Caco-2 (cell line): ENCODE data around the gene RFC5. TPM values are rescaled to one million over a fixed set of nuclear protein-coding genes. Genes with fewer than 3 reads are reported as not detected.
"Not testable (repeated sequence)": the region's sequence is repeated elsewhere in the genome, so short reads cannot be mapped to it uniquely, and the experiment has no call there.

Source experiments
- BruUV-seq: library from RNA; stranded (reverse); fragments of 400-500 nt; replicated peaks from 2 replicates; lab custom pipeline; 2021; lab: Mats Ljungman, UMichigan
- CTCF ChIA-PET: fragments of 300-600 bp; sonication (Branson Sonifier 250); formaldehyde crosslinking; loops from one replicate; lab custom pipeline; 2022; ENCODE audit warnings: antibody characterized with exemption; lab: Charles Lee
- POLR2A ChIA-PET: fragments of 300-600 bp; sonication (Branson Sonifier 250); formaldehyde crosslinking; loops from one replicate; lab custom pipeline; 2022; ENCODE audit warnings: antibody characterized with exemption; lab: Charles Lee
- DNase-seq, 2 experiments: peaks; one replicate each; pipeline versions ENCODE4 v3.0.0 to v3.0.0-alpha.2; 2020 to 2022
- H3K27me3 ChIP-seq: replicated peaks from 2 replicates; pipeline ENCODE4 v1.6.0; 2011; ENCODE audit warnings: low read length; ENCODE audit not compliant: control insufficient read depth, insufficient read depth
- H3K36me3 ChIP-seq: 2 replicates; pipeline ENCODE4 v1.5.1; 2011; ENCODE audit warnings: low read length; ENCODE audit not compliant: control insufficient read depth, insufficient read depth
- H3K4me1 ChIP-seq: fragments of 250-450 bp; sonication (Bioruptor Pico); 2 replicates; pipeline ENCODE4 v1.5.1; 2020; ENCODE audit warnings: mild to moderate bottlenecking
- H3K4me3 ChIP-seq: 2 replicates; pipeline ENCODE4 v1.5.1; 2011; ENCODE audit warnings: low read depth, mild to moderate bottlenecking, control low read depth, low read length
- H3K9me3 ChIP-seq: fragments of 250-450 bp; sonication (Bioruptor Pico); 2 replicates; pipeline ENCODE4 v1.5.1; 2020; ENCODE audit warnings: mild to moderate bottlenecking, moderate library complexity
- H3K27ac Mint-ChIP-seq: one replicate; pipeline ENCODE4 v1.8.0; 2022; ENCODE audit warnings: mixed read lengths; ENCODE audit not compliant: unreplicated experiment
- H3K27me3 Mint-ChIP-seq: one replicate; pipeline ENCODE4 v1.8.0; 2022; ENCODE audit warnings: mixed read lengths; ENCODE audit not compliant: insufficient read depth, unreplicated experiment
- H3K36me3 Mint-ChIP-seq: one replicate; pipeline ENCODE4 v1.8.0; 2022; ENCODE audit warnings: mild to moderate bottlenecking, mixed read lengths; ENCODE audit not compliant: insufficient read depth, unreplicated experiment
- H3K4me1 Mint-ChIP-seq: one replicate; pipeline ENCODE4 v1.8.0; 2022; ENCODE audit warnings: low read depth, mixed read lengths; ENCODE audit not compliant: unreplicated experiment
- H3K4me3 Mint-ChIP-seq: one replicate; pipeline ENCODE4 v1.8.0; 2022; ENCODE audit warnings: mild to moderate bottlenecking, moderate library complexity, mixed read lengths; ENCODE audit not compliant: unreplicated experiment
- H3K9me3 Mint-ChIP-seq: one replicate; pipeline ENCODE4 v1.8.0; 2022; ENCODE audit warnings: mixed read lengths; ENCODE audit not compliant: unreplicated experiment
- intact Hi-C: fragments of 100-400 bp; cut with micrococcal nuclease; formaldehyde crosslinking; loops from one replicate; pipeline ENCODE4 v1.10.0; 2022; ENCODE audit not compliant: unreplicated experiment
- total RNA-seq: library from RNA; stranded (reverse); gene quantifications from 2 replicates; pipeline ENCODE4 v1.2.3, GENCODE V29; 2022
- TF ChIP-seq, protein P1 (sequence below), 2 experiments: fragments of 200-600 bp in 1 of 2; IDR thresholded peaks; 1 replicate in 1 of 2; 2 replicates in 1 of 2; pipeline versions ENCODE4 v1.5.1 to v1.8.0; 2011 to 2022; ENCODE audit warnings: antibody characterized with exemption in 1 of 2, control low read depth in 1 of 2, inconsistent platforms in 1 of 2, low read depth in 1 of 2, low read length in 1 of 2, mild to moderate bottlenecking in 1 of 2, moderate library complexity in 1 of 2; ENCODE audit not compliant: insufficient read depth in 1 of 2, severe bottlenecking in 1 of 2, unreplicated experiment in 1 of 2

RFC5 gene
- total RNA-seq, 1 experiment from 2014 or later = 42.7 TPM

DNA sequence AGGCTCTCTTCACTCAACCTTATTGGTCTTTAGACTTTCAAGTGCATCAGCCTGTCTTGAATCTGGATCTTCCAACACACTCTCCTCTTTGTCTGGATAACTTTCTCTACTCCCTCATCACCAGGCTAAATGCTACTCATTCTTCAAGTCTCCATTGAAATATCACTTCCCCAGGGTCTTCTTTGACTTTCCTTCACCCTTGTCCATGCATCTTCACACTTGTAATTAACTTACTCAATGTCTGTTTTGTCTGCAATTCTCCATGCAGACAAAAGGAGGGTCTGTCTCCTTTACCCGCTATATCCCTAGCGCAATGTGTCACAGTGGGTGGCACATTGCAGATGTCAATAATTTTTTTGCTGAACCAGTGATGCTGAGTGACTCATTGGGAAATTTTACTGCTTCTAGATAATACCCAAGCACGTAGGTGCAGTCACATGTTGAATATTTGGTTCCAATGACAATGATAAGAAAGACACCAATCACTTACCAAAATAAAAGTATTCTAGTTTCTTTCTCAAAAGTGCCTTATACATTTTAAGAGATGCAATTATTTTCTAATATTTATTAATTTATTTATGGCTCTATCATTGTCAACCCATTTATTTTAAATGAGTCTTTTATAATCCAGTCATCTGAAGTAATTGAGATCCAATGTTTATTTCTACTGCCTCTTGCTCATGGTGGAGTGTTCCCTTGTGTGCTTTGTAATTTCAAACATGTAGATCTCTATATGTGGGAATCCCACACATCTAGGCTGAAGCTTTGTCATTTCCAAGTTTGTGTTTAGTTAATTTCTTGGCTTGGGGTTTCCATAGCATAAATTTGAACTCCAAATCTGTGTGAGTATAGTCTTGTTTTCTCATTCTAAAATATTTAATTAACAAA is 21.7 kb upstream of the RFC5 start:
- no peak overlapping the region for H3K4me3 ChIP-seq
- Mint-ChIP-seq H3K9me3 (peaks cover 6% of the 10 kb centered on the region), H3K27me3 (peaks cover 4% of the 10 kb centered on the region), H3K4me1 (no peaks in the 10 kb centered on the region), H3K36me3 (no peaks in the 10 kb centered on the region), H3K27ac (no peak overlapping the region), H3K4me3 (no peak overlapping the region)
- TF ChIP-seq, protein P1, sequence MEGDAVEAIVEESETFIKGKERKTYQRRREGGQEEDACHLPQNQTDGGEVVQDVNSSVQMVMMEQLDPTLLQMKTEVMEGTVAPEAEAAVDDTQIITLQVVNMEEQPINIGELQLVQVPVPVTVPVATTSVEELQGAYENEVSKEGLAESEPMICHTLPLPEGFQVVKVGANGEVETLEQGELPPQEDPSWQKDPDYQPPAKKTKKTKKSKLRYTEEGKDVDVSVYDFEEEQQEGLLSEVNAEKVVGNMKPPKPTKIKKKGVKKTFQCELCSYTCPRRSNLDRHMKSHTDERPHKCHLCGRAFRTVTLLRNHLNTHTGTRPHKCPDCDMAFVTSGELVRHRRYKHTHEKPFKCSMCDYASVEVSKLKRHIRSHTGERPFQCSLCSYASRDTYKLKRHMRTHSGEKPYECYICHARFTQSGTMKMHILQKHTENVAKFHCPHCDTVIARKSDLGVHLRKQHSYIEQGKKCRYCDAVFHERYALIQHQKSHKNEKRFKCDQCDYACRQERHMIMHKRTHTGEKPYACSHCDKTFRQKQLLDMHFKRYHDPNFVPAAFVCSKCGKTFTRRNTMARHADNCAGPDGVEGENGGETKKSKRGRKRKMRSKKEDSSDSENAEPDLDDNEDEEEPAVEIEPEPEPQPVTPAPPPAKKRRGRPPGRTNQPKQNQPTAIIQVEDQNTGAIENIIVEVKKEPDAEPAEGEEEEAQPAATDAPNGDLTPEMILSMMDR (IDR thresholded peaks at IDR 0.05; ENCODE audit: insufficient read depth in 1 of 2, low read depth in 1 of 2, low read length in 1 of 2, severe bottlenecking in 1 of 2, unreplicated experiment in 1 of 2) = no peak
- H3K27me3 ChIP-seq = no peaks in the 10 kb centered on the region
- H3K36me3 ChIP-seq = no peaks in the 10 kb centered on the region
- intact Hi-C loops = no loop called here
- no peak for DNase-seq
- ChIA-PET POLR2A (no interaction called here), CTCF (no interaction called here)
- no peaks in the 10 kb centered on the region for H3K9me3 ChIP-seq
- H3K4me1 ChIP-seq = no peaks in the 10 kb centered on the region
- BruUV-seq = no TSS peak

DNA sequence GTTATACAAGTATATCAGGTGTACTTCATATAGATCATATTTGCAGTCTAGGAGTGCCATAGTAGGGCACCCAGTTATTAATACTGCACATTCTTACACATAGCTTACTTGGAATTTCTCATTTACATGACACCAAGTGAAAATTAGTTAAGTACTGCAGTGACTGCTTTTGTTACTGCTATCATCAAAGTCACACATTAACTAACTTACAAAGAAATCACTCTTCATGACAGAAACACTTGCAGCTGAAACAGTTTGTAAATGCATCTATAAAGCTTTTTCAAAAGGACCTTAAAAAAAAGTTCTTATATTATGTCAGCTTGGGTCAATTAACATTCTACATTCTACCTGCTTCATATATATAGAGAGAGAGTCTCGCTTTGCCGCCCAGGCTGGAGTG is 17.8 kb upstream of the RFC5 start:
- Mint-ChIP-seq H3K9me3 (peaks cover 6% of the 10 kb centered on the region), H3K27me3 (peaks cover 4% of the 10 kb centered on the region), H3K27ac (no peak overlapping the region), H3K4me3 (no peak overlapping the region), H3K4me1 (no peaks in the 10 kb centered on the region), H3K36me3 (no peaks in the 10 kb centered on the region)
- no peaks in the 10 kb centered on the region for H3K4me1 ChIP-seq
- ChIA-PET POLR2A (no interaction called here), CTCF (no interaction called here)
- no peaks in the 10 kb centered on the region for H3K36me3 ChIP-seq
- intact Hi-C loops = no loop called here
- H3K9me3 ChIP-seq = no peaks in the 10 kb centered on the region
- H3K4me3 ChIP-seq = no peak overlapping the region
- no peak for DNase-seq
- no peaks in the 10 kb centered on the region for H3K27me3 ChIP-seq
- TF ChIP-seq, protein P1 (IDR thresholded peaks at IDR 0.05; ENCODE audit: insufficient read depth in 1 of 2, low read depth in 1 of 2, low read length in 1 of 2, severe bottlenecking in 1 of 2, unreplicated experiment in 1 of 2) = no peak
- no TSS peak for BruUV-seq

DNA sequence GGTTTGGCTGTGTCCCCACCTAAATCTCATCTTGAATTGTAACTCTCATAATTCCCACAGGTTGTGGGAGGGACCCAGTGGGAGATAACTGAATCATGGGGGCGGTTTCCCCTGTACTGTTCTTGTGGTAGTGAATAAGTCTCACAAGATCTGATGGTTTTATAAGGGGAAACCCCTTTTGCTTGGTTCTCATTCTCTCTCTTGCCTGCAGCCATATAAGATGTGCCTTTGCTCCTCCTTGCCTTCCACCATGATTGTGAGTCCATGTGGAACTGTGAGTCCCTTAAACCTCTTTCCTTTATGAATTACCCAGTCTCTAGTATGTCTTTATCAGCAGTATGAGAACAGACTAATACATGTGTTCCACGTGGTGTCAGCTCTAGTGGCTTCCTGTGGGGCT is 16.7 kb upstream of the RFC5 start:
- H3K27ac Mint-ChIP-seq, DNase-seq, H3K4me1 ChIP-seq, H3K4me1 Mint-ChIP-seq, H3K4me3 ChIP-seq, BruUV-seq, H3K27me3 Mint-ChIP-seq, H3K36me3 ChIP-seq, CTCF ChIA-PET, intact Hi-C loops, H3K36me3 Mint-ChIP-seq, H3K9me3 Mint-ChIP-seq, H3K9me3 ChIP-seq, H3K4me3 Mint-ChIP-seq, POLR2A ChIA-PET, H3K27me3 ChIP-seq: not testable (repeated sequence)
